Retina (tissue), 1 donor: ENCODE data around the gene MOK.
A peak's percentile ranks its signal among the peaks of the same experiment; 100 is the strongest.

Experiments used
- DNase-seq: peaks from one replicate; pipeline ENCODE4 v3.0.0-alpha.2; 2016

The MOK gene

GRCh38 chr14:102283631-102284129 is 21.3 kb downstream of the MOK start:
- no peak for DNase-seq

GRCh38 chr14:102282751-102283465 is 22.1 kb downstream of the MOK start:
- no peak for DNase-seq

GRCh38 chr14:102280376-102280962 is 24.5 kb downstream of the MOK start:
- no peak for DNase-seq

- DNase-seq = no peak
Observed at GRCh38 chr14:102279688-102280348, 25.1 kb downstream of the MOK start.

- DNase-seq = no peak
Observed at GRCh38 chr14:102279282-102279681, 25.7 kb downstream of the MOK start.

- DNase-seq = no peak
Observed at GRCh38 chr14:102278631-102278935, 26.4 kb downstream of the MOK start.

GRCh38 chr14:102277874-102278630 is 26.9 kb downstream of the MOK start:
- DNase-seq = no peak

- DNase-seq = no peak
Observed at GRCh38 chr14:102275866-102276265, 29.1 kb downstream of the MOK start.

- no peak for DNase-seq
Observed at GRCh38 chr14:102272392-102272791, 32.6 kb downstream of the MOK start.

- no peak for DNase-seq
Observed at GRCh38 chr14:102264775-102265174, 40.2 kb downstream of the MOK start.

GRCh38 chr14:102264355-102264754 is 40.6 kb downstream of the MOK start:
- DNase-seq = no peak

- DNase-seq = peak; percentile 89
Observed at GRCh38 chr14:102262929-102263462, 42.0 kb downstream of the MOK start.

GRCh38 chr14:102258136-102258535 is 46.8 kb downstream of the MOK start:
- DNase-seq = no peak

- DNase-seq = no peak
Observed at GRCh38 chr14:102256716-102257115, 48.2 kb downstream of the MOK start.

GRCh38 chr14:102255401-102256190 is 49.4 kb downstream of the MOK start:
- no peak for DNase-seq

GRCh38 chr14:102252834-102253801 is 51.8 kb downstream of the MOK start:
- no peak for DNase-seq

- DNase-seq = no peak
Observed at GRCh38 chr14:102251161-102251560, 53.8 kb downstream of the MOK start.

GRCh38 chr14:102250636-102251035 is 54.3 kb downstream of the MOK start:
- no peak for DNase-seq

GRCh38 chr14:102249981-102250380 is 55.0 kb downstream of the MOK start:
- no peak for DNase-seq

GRCh38 chr14:102249041-102249440 is 55.9 kb downstream of the MOK start:
- DNase-seq = no peak

- no peak for DNase-seq
Observed at GRCh38 chr14:102248121-102248520, 56.8 kb downstream of the MOK start.
